Left renal cortex interstitium (tissue), 4 donors: Measurements from ENCODE around the gene ECM2. TPM values are rescaled to one million over a fixed set of nuclear protein-coding genes. Genes with fewer than 3 reads are reported as not detected.

Experiments
- DNase-seq, 4 donors: peaks; one replicate each; pipeline ENCODE4 v3.0.0-alpha.2; 2013; ENCODE audit warnings: low read depth in 4 of 4, low spot score in 2 of 4, missing footprints in 1 of 4
- polyA plus RNA-seq, 4 donors: library from polyadenylated mRNA; unstranded; fragments of 120-200 nt; gene quantifications; one replicate each; pipeline ENCODE4 v1.2.1, GENCODE V29; 2013; ENCODE audit not compliant: insufficient read length in 4 of 4

The ECM2 gene
- polyA plus RNA-seq, 4 donors: 14.1 to 20.2 (median 17.1) TPM

DNA sequence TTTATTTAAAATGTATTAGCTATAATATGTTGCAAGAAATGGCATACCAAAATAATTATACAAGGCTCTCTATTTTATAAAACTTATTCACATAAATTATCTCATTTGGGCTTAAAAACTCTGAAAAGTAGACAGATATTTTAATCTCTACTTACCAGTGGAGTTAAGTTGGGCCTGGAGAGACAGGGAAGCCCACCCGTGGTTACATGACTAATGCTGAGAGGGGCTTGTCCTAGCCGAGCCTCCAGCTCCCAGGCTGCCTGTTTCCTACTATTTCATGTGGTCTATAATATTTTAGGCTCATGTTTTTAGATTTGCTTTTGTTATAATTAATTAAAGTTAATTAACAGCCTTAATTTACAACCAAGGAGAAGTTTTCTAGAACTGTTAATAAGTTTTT lies 32.6 kb downstream of the ECM2 start:
- no peak for DNase-seq

DNA sequence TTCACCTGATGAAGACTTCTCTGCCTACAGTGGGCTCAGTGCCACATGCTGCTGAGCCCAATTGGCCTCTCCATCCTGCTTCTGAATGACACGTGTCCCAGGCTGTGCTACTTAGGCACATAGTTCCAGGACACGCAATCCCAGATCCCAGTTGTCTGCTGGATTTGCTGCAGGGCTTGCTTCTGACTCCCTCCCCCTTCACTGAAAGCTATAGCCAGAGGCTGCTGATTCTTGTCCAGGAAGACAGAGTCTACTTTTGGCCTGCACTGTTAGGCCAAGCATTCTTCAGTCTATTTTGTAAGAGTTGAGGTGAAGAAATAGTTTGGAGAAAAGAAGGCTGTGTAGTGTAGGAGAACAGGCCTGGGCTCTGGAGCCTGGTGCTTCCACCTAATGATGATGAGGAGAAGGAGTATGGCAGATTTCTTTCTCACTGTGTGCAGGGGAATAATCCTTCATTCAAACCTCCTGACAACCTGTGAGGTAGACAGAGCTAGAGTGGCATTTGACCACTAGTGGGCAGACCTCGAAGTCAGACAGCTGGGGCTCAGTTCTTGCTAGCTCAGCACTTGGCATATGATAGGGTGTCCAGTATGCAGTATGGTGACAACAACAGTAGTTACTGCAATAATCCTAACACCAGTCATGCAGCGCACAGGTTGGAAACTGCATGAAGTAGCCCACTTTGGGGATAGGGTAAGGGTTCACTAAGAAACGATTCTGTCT lies 34.0 kb downstream of the ECM2 start:
- DNase-seq: no peak

DNA sequence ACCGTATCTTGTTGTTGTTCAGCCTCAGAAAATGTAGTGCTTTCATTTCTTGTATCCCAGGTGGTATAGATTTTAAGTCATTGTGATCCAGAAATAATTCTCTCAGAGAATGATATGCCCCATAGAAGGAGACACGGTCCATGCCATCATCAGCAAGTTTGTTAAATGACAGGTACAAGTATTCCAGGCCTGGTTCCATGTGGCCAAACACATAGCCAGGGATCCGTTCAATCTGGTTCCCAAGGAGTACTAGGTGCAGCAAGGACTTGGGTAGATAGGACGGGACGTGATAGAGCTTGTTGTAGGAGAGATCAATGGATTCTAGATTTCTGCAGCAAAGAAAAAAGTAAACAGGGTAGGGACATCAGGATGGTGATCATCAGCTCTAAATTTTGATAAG lies 35.1 kb downstream of the ECM2 start:
- no peak for DNase-seq

DNA sequence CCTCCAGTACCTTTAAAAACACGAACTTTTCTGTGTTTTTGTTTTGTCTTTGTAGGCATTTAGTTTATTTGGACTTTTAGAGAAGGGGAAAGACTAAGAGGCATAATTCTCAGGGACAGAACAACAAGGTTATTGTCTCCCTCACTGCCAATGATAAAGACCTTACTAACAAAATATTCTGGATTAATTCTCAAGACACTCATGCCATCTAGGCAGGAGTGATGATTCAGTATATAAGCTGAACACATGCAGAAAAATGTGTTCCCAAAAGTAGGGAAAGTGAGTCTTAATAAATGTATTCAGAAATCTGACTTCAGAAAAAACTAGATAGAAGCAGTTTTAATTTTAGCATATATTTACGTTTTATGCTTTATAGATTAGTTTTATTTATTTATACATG lies 36.1 kb downstream of the ECM2 start:
- DNase-seq: no peak

DNA sequence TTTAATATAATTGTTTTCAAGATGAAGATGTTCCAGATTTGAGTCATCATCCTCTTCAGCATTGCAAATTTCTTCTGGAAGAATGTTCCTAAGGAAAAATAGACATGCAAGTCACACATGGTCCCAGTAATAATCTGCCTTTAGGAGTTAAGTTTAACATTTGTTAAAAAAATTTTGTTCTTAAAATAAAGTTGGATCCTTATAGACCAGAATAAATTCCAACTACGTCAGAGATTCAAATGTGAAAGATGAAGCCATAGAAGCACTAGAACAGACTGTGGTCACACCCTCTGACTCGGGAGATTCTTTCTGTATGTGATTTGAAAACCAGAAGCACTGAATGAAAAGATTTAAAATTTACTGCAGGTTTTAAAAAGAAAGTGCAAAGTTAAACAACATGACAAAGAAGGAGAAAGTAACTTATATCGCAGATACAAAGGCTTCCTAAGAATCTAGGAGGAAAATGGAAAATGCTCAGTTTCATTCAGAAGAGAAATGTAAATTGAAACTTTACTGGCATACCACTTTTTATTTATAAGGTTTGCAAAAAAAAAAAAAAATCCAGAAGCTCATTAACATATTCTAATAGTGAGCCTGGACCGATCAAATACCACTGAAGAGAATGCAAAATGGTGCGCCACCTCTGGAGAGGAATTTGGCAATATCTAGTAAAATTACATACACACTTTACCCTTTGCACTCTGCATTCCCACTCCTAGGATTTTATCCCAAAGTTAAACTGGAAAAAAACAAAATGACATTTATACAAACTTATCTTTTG lies 39.2 kb downstream of the ECM2 start:
- DNase-seq: no peak

DNA sequence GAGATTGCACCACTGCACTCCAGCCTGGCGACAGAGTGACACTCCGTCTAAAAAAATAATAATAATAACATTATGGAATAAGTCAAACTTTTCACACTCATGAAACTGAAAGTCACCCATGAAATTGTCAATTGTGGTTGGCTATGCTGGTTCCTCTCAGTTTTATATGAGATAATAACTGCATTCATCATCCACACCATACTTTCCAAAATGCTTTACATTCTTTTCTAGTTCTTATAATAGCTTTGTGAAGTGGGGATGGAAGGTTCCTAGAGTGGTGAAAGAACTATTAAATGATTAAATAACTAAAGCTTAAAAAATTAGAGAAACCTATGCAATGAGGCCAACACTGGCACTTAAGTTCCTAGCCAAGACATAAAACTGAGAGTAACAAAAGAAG lies 40.9 kb downstream of the ECM2 start:
- DNase-seq: no peak

DNA sequence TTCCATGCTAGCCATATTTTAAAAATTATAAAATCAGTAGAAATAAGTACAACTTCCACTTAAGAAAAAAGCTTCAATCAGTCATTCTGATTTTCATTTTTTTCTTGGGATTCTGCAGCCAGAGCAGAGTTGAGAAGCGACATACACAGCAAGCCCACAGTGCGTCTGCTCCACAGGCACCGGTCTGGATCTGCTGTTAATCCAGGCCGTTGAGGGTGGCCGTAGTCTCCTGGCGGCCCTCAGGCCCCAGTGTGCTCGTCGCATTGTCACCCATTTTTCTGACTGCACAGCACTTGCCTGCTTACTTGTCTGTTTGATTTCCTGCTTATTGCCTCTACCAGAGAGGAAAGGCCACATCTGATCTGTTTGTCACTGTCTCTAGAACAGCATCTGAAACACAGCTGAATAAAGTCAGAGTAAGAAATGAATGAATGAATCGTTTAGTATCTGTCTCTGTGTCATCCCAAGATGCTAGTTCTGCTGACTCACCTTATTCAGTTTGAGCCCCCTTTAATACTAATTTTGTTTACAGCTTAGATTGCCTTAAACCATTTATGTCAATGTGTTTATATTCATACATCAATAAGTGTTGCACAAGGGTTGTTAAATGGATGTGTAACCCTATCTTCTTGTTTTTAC lies 41.9 kb downstream of the ECM2 start:
- DNase-seq: no peak

DNA sequence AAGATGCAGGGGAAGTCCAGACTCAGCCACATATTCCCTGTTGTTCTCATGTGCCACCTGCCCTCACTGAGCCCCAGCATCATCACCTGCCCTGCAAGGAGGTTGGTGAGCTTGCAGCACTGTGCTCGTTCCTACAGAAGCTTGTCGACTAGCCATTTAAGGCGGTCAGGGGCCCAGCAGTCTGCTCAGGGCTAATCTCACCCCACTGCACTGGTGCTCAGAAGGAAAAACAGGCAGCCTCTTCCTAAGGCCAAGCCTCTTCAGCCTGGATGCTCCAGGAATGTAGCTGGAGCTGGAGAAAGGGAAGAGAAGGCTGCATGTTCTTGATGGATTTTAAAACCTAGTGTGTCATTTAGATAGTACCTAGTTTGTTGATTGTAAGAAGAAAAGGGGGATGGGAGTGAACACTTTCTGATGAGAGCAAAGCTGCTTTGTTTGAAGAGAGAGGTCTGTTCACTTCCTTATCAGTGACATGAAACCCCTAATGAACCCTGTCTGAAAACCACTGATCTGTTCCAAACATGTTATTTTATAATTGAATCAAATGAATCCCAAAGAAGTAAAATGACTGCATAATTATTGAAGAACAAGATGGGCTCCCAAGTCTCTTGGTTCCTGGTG lies 42.9 kb downstream of the ECM2 start:
- DNase-seq: no peak

DNA sequence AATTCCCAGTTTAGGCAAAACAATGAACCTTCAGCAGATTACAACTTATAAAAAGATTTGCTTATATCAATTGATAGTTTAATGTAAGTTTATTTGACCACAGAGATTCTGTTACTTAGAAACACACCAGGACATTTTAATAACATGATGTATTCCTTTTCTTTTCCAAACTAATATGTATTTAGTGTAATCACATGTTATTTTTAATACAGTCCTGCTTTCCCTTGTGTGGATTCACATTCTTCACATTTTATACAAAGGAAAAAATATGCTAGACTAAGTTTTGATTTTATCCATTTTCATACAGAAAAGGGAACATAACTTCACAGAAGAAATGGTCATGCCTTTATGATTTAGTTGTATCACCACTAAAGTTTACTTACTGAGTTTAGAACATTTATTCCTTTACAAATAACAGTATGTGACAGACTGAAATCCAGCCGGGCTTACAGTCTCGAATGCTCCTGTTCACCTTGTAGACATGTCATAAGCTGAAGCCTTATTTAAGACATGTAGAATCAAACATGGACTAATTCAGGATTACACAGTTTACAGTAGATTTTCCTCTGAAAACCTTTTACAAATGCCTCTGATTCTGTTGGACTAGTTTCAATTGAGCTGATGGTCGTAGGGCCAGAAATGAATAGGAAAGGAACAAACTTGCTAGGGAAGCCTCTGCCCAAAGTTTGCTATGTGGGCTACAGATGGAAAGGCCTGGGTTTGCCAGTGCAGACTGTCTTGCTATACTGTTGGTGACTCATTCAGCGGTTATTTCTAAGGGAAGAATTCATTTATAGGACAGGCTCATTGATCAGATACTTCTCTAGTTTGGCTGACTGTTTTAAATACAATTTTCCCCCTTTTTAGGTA lies 46.9 kb downstream of the ECM2 start:
- DNase-seq: no peak

DNA sequence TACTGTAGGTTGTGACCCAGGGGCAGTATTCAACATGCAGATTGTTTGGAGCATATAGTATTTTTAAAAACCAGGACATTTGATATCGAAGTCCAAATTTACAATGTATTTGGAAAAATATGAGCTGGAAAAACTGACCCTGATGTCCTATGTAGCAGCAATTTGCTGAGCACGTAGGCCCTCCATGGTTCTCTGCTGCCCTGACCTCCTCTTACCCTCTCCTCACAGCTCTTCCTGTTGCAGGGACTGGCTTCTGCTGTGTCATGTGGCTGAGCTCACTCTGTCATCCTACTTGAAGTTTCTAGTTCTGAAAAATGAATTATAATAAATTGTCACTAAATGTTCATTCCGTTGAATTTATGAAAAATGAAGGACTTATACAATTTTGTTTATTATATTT lies 49.4 kb downstream of the ECM2 start:
- no peak for DNase-seq

DNA sequence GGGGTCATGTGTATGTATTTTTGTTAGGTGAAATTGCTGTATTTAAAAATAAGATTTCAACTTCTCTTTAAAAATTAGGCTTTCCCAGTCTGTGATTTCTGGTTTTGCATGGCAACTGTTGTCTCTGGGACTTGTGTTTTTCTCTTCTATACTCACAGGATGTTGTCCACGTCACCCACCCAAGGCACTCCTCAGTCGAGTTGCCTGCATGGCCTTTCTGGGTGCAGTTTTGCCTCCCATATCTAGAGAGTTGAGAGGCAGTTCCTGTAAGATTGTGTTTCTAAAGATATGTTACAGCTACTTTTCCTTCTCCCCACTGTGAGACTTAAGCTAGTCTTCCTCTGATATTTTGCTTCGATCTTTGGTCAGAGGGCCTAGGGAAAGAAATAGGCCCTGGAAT lies 51.2 kb downstream of the ECM2 start:
- no peak for DNase-seq

DNA sequence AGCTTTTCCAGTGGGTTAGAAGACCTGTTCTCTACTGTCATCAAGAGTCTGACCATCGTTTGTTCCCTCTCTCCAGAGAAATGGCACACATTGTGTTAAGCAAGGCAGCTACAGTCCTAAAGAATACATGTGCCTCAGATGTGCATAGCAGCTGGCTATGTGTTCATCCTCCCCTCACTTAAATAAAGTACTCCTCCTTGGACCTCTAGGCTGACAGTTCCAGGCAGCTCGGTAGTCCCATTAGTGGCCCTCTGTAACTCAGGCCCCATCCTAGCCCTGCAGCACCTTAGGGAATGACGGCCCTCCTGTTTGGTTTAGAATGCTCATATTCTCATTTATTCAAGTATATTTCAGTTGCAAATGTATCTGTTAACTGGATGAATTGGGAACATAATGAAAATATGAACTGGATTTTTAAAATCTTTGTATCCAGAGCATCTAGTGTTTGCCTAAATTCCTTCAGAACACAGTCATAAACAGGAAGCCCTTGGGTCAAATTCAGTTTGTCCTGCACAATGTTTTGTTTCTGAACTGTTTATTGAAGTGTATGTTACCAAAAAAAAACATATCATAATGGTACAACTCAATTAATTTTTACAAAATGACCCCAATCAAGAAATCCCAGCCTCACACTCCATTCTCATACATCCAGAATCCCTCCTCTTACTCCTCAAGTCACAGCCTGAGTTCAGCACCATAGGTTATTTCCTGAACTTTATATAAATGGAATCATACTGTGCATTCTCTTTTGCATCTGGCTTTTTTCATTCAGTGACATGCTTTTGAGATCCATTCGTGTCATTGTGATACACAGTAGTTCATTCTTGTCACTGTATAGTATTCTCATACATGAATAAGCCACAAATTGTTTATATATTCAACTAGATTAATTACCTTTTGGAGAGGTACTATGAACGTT lies 51.9 kb downstream of the ECM2 start:
- DNase-seq: no peak

DNA sequence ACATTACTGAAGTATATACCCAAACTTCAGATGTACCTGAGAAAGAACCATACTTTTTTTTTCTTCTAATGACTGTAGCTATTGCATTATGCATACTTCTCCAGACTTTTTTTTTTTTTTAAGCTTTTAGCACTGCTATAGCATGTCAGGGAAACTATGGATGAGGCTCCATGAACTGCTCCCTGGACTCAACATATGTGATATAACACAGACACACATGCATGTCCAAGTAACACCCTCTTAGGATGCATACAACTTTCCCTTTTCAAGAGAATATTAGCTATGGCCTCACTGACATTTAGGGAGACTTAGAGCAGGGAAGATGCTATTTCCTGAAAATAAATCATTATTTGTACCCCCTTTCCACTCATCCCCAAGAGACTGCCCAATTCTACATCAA lies 53.0 kb downstream of the ECM2 start:
- DNase-seq: no peak

DNA sequence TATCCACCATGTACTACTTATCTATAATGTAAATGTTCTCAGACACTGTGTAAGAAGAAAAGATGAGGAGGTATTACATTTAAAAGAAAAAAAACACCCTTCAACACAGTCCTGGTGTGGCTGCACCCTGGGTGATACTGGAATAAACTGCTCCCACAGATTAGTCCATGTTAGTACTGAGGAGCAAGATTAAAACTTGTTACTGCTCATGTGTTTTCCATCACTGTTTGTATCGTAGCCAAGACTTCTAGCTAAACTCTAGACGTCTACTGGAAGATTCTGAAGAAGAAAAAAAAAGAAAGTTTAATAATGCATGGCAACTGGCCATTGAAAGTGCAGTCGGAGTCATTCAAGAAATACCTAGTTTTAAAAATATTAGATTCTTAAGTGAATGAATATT lies 53.5 kb downstream of the ECM2 start, which contains the start of gene ASPN:
Gene ASPN, minus strand, starts transcription at position 178 of the 400 bp plus-strand sequence.
- peak; percentile 34 to 60 (median 49) for DNase-seq

DNA sequence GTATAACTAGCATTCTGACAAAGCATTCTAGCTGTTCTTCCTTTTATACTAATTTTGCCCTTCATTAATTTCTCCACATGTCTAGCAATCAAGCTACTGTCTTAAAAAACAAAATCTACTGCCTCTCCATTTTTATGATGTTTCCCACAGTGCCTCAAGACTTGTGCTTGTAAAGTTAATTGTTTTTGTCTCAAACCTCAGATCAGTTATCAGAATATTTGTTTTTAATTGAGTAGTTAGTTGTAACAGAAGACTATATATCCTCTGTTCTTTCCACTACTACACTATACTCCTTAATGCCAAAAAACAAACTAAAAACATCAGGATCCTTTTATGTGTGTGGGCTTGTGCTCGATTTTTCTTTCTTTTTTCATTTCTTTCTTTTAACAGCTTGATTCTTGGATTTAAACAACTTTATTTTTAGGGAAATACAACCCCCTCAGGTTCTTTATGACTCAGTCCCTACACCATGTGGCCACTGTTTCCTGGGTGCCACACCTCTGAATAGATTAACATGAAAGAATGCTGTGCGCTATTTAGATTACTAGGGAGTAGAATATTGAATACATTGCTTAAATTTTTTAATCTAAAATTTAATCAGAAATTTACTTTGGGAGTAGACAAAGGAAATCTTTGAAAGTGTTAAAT lies 54.7 kb downstream of the ECM2 start:
- peak in 1 of 4 donors; percentile 47 for DNase-seq

DNA sequence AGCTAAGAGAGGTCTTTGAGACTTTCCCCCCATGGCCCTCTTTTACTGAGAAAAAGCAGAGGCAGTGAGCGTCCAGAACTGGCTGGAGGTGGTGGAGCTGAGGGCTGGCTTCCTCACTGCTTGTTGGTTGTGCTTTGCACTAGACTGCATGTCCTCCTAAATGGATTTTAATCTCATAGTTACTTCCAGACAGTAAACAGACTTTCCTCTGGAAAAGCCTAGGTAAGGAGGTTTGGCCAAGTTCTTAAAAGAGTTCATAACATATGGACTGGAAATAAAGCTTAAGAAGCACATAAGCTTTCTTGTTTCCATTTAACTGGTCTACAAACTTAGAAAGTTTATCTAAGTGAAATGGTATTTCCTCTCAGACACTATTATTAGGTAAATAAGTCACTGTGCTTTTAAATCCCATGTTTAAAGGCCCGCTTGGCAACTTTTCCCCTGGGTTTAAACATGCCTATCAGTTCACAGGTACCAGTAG lies 55.5 kb downstream of the ECM2 start:
- DNase-seq: no peak

DNA sequence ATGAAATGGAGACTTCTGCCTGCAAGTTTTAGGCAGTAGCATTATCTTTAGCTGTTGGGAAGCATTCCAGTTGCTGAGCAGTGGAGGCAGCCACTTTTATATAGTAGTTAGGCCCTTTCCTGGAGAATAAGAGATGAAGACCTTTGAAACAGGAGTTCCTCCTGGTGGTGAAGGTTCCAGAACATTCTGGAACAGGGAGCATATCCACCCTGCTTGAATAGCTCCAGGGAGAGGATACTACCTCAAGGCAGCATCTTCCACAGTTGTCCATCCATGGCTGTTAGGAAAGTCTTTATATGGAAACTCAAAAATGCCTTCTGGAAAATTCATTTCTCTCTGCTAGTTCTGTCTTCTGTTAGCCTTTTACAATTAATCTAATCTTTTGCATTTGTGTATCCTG lies 56.4 kb downstream of the ECM2 start:
- DNase-seq: no peak

DNA sequence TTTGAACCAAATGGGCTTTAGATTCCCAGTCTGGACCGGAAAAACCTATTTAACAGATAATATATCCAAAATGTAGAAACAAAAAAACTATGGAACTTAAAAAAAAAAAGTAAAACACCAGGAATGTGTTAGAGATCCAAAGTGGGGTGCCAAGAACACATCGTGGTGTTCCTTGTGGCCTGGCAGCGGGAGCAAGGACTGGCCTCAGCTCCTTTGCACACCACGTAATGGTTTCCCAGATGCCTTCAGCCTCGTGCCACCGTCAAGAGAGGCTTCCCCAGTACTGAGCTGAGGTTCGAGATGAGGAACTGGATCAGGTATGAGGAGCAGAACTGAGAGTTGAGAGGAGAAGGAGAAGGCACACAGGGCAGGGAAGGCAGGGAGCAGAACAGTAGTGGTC lies 57.0 kb downstream of the ECM2 start:
- no peak for DNase-seq

DNA sequence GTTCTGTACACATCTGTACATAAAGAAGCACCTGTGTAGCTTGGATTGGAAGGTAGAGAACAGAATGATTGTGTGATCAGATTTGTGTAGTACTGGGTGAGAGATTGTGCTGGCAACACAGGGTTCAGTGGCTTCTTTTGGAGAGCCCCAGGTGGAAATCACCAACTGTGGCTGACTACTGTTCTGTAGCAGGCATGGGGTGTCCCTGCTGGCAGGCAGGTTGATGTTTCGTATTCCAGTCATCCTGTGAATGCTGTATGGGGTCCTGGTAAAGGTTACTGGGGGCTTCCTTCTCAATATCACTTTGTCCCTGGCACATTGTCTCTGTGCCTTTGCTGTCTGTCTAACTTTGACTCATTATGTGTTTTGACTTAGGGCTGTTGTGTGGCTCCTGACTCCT lies 58.8 kb downstream of the ECM2 start:
- DNase-seq: no peak
